ENCODE results near the gene R3HDML.
"Not testable (repeated sequence)": the region's sequence is repeated elsewhere in the genome, so short reads cannot be mapped to it uniquely, and the experiment has no call there.

R3HDML gene

GRCh38 chr20:44328428-44328827, 8.4 kb upstream of the R3HDML start:
- no peak for DNase-seq

- DNase-seq = no peak
These were observed 5.6 kb upstream of the R3HDML start for GRCh38 chr20:44331201-44331600.

DNA sequence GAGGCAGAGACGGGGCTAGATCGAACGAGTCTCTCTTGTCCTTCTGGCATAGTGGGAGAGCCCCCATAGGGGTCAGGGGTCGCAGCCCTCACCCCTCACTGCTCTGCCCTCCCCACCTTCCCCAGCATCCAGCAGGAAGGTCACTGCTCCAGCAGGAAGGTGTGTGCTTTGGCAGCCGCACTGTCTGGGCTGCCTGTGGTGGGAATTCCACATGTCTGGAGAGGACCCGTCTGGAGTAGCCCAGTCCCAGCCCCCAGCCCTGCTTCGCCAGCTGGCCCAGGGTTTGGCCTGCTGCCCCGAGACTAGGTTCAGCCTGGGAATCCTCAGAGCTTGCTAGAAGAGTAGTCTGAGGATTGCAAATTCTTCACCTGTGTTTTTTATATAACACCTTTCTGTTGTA, 2.5 kb upstream of the R3HDML start:
- DNase-seq = no peak

DNA sequence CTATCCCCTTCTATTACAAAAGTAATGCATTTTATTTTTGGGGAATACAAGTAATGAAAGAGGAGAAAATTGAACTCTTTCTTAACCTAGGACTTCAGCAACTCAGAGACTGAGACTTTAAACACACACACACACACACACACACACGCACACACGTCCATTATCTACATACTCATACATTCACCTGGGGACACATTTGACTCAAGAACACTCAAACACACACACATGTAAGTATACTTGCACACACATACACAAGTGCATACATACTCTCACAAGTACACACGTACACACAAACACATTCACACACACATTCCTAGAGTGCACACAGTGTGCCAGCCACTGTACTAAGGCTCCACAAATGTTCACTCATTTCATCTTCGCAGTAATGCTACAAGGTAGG, 2.1 kb upstream of the R3HDML start:
- DNase-seq = no peak

GRCh38 chr20:44335675-44336074, 1.2 kb upstream of the R3HDML start:
- DNase-seq = no peak

- DNase-seq = no peak
These were observed 757 bp upstream of the R3HDML start for GRCh38 chr20:44336086-44336485.

GRCh38 chr20:44342248-44342647, 5.4 kb downstream of the R3HDML start:
- DNase-seq = no peak

- DNase-seq = no peak
These were observed 6.4 kb downstream of the R3HDML start for GRCh38 chr20:44343162-44343675.

DNA sequence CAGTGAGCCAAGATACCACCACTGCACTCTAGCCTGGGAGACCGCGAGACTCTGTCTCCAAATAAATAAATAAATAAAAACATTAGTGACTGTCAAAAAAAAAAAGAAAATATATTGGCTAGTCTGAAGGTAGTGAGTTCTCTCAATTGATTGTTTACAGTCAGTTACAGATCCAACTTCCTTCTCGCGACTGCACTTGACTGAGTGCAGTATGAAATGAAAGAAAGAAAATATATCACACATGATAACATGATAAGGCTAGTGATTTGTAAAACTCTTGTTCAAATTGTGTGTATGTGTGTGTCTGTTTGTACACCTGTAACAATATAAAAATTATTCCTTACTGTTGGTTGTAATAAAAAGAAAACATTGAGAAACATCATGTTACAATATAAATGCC, 7.9 kb downstream of the R3HDML start:
- no peak for DNase-seq

DNA sequence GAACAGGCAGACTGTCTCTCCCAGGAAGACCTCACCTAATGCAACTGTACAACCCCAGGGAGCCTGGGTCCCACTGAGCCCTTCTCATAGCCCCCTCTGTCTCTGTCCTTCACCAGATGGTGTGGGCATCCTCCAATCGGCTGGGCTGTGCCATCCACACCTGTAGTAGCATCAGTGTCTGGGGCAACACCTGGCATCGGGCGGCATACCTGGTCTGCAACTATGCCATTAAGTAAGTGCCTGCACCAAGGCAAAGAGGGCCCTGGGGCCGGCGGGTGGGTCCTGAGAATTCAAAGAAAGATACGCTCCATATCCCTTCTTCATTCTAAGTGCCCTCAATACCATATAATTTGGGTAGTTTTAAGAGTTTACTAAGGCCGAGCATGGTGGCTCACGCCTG, 8.3 kb downstream of the R3HDML start:
- no peak for DNase-seq

DNA sequence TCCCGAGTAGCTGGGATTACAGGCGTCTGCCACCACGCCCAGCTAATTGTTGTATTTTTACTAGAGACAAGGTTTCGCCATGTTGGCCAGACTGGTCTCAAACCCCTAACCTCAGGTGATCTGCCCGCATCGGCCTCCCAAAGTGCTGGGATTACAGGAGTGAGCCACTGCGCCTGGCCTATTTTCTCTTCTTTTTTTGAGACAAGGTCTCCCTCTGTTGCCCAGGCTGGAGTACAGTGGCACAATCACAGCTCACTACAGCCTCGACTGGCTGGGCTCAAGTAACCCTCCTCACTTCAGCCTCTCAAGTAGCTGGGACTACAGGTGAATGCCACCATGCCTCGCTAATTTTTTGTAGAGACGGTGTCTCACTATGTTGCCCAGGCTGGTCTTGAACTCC, 9.1 kb downstream of the R3HDML start:
- DNase-seq = not testable (repeated sequence)

- no peak for DNase-seq
These were observed 11.4 kb downstream of the R3HDML start for GRCh38 chr20:44348168-44348659.

DNA sequence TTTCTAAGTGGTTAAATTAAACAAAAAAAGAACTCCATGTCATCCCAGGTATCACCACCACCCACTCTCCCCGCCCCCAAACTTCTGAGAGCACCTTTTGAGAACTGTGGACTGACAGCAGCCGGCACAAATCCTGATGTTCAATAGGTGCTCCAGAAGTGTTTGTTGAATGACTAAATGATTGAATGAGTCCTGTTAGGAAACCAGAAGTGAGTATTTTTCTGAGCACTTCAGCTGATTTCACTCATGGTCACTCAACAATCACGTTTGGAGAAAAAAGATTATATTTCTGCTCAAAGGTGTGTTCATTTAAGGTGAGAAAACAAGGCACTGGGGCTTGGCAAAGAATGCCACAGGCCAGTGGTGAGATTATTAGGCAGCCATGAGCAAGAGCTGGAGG, 12.5 kb downstream of the R3HDML start:
- DNase-seq = no peak

DNA sequence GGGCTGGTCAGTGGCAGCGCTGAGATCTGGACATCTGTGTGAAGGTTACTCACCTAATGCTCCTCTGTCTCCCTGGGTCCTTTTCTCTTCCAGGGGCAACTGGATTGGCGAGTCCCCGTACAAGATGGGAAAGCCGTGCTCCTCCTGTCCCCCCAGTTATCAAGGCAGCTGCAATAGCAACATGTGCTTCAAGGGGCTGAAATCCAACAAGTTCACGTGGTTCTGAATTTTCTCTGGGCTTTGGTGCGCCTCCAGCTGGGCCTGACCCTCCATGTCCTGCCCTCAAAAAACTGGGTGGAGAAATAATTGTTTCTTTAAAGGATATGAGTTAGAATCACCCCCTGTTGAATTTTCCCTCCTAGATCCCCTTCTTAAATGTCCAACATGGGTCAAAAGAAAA, 13.7 kb downstream of the R3HDML start:
- DNase-seq = no peak

DNA sequence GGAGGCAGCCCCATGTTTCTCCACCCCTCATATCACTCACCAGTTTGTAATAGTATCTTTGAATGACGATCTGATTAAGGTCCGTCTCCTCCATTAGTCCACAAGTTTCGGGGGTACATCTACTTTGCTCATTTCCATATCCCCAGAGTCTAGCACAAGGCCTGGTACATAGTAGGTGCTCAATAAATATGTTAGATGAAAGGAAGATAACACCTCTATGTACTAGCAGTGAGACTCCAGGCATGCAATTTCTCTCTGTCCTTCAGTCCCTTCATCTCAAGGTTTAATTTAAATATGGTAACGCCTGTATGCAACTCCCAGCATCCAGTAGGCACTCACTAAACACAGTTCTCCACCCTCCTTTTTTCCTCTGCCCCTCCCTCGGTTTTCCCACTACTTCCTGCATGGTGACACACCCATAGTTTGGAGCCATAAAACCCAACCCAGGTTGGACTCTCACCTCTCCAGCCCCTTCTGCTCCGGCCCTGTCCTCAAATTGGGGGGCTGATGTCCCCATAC, 18.2 kb downstream of the R3HDML start:
- DNase-seq = no peak

DNA sequence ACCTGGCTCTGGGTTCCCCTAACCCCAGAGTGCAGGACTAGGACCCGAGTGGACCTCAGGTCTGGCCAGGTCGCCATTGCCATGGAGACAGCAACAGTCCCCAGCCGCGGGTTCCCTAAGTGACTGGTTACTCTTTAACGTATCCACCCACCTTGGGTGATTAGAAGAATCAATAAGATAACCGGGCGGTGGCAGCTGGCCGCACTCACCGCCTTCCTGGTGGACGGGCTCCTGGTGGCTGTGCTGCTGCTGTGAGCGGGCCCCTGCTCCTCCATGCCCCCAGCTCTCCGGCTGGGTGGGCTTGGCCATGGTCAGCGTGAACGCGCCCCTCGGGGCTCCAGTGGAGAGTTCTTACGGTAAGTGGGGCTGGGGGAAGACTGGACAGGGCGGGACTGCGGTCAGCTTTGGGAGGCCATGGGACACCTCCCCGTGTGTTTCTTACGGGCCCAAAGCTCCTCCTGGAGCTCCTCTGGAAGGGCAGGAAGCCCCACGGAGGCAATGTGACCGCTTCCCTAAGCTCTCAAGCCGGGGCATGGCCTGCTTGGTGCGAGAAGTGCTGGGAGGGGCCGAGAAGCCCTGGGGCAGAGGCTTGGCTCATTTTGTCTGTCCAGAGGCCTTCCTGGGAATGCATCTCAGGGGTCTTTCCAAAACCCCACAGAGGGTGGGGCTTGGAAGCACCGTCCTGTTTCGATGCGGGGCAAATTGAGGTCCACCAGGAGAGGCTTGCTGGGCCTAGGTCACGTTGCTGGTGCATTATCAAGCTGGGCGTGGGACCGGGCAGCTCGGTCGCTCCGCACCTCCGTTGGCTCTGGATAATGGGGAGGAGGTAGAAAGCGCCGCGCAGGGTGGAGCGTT, 18.9 kb downstream of the R3HDML start, which contains the start of gene HNF4A:
TSS of gene HNF4A (plus strand) at position 202 of the 855 bp plus-strand sequence. CDS start at position 308, 106 bp downstream.
- no peak for DNase-seq

DNA sequence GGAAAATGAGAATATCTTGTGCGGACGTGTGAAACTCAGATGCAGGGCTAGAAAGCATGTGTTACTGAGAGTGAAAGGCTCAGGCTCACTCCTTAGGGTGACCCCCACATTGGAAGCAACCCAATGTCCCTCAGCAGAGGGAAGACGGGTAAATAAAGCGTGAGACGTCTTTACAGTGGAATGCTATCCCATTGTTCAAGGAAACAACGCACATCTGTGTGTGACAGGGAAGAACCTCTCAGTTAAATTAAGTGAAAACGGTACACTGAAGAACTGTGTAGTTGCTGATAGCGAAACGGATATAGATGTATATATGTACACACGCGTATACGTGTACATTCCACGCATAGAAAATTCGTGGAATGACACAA, 19.5 kb downstream of the R3HDML start:
- DNase-seq = no peak

DNA sequence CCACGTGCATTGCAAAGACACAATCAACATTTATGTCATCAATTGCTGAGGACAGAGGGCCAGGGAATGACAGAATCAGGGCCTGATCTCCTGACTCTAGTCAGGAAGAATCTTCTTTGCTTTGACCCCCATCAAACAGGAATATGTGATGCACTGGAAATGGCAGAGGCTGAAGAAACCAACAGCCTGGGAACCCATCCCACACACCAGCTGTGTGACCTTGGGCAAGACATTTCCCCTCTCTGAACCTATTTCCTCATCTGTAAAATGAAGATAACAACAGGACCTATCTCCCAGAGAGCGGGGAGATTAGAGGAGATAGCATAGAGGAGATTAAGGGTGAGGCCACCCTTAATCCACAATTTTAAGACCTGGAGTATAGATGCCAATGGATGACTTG, 20.2 kb downstream of the R3HDML start:
- no peak for DNase-seq

DNA sequence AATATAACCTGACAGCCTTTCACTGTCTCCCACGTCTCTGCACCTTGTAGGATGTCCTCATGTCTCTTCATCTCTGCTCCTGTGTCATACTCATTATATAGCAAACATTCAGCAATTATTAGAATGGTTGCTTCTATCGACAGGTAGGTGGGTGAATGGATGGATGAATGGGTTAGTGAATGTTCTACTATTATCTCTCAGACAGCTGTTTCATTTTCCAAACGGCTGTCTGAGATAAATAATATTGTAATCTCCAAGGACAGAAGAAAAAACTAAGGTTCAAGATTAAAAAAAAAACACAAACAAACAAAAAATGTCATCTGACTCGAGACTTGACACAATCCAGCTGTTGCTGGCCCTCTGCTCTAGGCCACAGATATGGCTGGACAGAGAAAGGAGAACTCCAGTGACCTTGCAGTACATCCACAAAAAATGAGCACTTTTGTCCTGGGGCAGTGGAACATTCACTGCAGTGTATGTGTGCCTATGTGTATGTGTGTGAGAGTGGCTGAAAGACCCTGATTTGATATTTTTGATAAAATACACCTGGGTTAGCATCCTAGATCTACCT, 20.8 kb downstream of the R3HDML start:
- no peak for DNase-seq

DNA sequence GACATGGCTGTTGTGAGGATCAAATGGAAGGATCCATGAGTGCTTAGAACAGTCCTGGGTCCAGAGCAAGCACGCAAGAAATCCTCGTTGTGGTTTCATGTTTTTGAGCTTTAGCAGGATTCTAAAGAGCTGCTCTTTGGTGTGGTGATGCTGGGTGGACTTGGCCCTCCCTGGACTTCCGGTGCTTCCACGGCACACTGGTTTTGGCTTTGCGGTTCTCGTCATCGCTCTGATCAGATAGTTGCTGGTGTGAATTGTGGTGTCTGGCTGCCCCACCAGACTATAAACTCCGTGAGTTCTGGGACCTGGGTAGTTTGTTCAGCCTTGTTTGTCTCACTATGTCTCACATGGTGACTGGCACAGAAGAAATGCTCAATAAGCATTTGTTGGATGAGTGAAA, 21.9 kb downstream of the R3HDML start:
- no peak for DNase-seq

DNA sequence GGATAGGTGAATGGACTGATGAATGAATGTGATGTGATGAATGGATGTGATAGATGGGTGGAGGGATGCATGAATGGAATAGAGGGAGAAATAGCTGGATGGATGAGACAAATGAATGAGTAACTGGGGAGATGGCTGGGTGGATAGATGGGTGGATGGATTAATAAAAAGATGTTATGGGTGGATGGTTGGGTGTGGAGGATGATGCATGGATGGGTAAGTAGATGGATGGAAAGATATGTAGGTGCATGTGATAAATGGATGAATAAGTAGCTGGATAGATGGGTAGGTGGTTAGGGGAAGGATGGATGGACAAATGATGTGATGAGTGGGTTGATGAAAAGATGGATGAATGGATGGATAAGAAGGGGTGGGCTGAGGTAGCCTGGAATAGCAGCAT, 23.4 kb downstream of the R3HDML start:
- no peak for DNase-seq

- DNase-seq = no peak
These were observed 24.2 kb downstream of the R3HDML start for GRCh38 chr20:44361021-44361420.

DNA sequence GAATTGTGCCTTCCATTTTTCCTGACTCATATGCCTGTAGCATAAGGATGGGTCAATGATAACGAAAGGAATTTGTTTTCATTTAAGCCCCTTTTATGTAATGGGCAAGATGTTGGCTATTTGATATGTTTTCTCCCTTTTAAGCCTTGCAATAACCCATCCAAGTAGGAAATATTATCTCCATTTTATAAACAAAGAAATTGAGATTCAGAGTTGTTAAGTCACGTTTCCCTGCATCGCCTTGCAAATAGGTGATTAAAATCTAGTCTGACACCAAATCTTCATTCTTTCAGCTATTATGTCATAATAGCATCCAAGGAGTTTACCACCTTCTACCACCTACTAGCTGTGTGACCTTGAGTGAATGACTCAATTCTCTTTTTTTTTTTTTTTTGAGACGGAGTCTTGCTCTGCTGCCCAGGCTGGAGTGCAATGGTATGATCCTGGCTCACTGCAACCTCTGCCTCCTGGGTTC, 25.7 kb downstream of the R3HDML start:
- no peak for DNase-seq

DNA sequence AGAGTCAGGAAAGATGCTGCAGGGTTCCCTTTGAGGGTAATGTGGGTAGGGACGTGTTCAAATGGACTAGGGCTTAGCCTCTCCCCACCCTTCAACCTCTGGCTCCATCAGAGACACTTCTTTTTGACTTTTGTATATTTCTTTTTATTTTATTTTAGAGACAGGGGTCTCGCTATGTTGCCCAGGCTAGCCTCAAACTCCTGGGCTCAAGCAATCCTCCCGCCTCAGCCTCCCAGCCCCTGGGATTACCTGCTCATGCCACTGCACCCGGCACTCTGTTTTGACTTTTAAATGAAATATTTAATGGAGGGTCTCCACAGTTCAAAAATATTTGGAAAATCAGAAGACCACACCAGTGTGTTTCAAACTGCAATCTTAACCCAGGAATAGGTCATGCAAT, 27.2 kb downstream of the R3HDML start:
- DNase-seq = no peak
